H1 (cell line): ENCODE data around the gene ACVR2A. TPM values are rescaled to one million over a fixed set of nuclear protein-coding genes. Genes with fewer than 3 reads are reported as not detected.

Experiments
- CHD2 ChIP-seq: IDR thresholded peaks from 2 replicates; pipeline ENCODE4 v1.6.1; 2012; ENCODE audit warnings: low read length, improper control_type of control experiment
- CHD7 ChIP-seq: fragments of 300-600 bp; sonication (generic); IDR thresholded peaks from 2 replicates; pipeline ENCODE4 v1.7.1; 2012; ENCODE audit warnings: low read length, moderate library complexity, mild to moderate bottlenecking, inconsistent platforms; ENCODE audit not compliant: insufficient replicate concordance
- HDAC2 ChIP-seq, 2 experiments: fragments of 300-600 bp in 1 of 2; sonication (generic) in 1 of 2; IDR thresholded peaks; 2 replicates each; pipeline ENCODE4 v1.6.1; 2011 to 2012; ENCODE audit warnings: low read depth in 2 of 2, low read length in 2 of 2, mild to moderate bottlenecking in 2 of 2, moderate library complexity in 2 of 2, borderline replicate concordance in 1 of 2, inconsistent platforms in 1 of 2
- MAX ChIP-seq: IDR thresholded peaks from 2 replicates; pipeline ENCODE4 v1.6.1; 2012; ENCODE audit warnings: inconsistent platforms
- NANOG ChIP-seq: IDR thresholded peaks from 2 replicates; pipeline ENCODE4 v1.6.1; 2011; ENCODE audit warnings: low read length, low read depth, mild to moderate bottlenecking, inconsistent platforms; ENCODE audit not compliant: insufficient read depth, poor library complexity, severe bottlenecking
- NRF1 ChIP-seq: IDR thresholded peaks from 2 replicates; pipeline ENCODE4 v1.6.1; 2011; ENCODE audit warnings: mild to moderate bottlenecking, low read depth, low read length, improper control_type of control experiment
- SP1 ChIP-seq: IDR thresholded peaks from 2 replicates; pipeline ENCODE4 v1.6.1; 2011; ENCODE audit warnings: low read depth, low read length
- TAF1 ChIP-seq: IDR thresholded peaks from 2 replicates; pipeline ENCODE4 v1.6.1; 2011; ENCODE audit warnings: mild to moderate bottlenecking, low read depth, low read length
- polyA plus RNA-seq, 7 experiments: library from polyadenylated mRNA; depleted of rRNA in 3 of 7; stranded (reverse) in 5 of 7; unstranded in 2 of 7; fragments of >200 nt in 5 of 7; fragments of 200-250 nt in 2 of 7; gene quantifications; 1 replicate in 5 of 7; 2 replicates in 1 of 7; 4 replicates in 1 of 7; pipeline versions ENCODE4 v1.2.1 to v1.2.3, GENCODE V29; 2011 to 2013; ENCODE audit warnings: missing spikeins in 2 of 7, mixed read lengths in 2 of 7
- total RNA-seq: library from RNA; stranded (reverse); fragmentation: NEBNext Ultra II Directional; extraction: Animal tissue kit (Norgen Biotek cat#: 25700); gene quantifications from 2 replicates; pipeline ENCODE4 v1.2.1, GENCODE V29; 2021

The ACVR2A gene
- total and polyA plus RNA-seq, 2 of the 8 experiments (the other 6 are each of a cell fraction or from before 2014, with no cell fraction given), result 3.4 to 18.1 TPM

- TF ChIP-seq HDAC2 (IDR thresholded peaks at IDR 0.05; ENCODE audit: borderline replicate concordance in 1 of 2, low read depth in 2 of 2, low read length in 2 of 2), result no peak
- TF ChIP-seq CHD2, result no peak
- no peak for TF ChIP-seq NRF1
- TF ChIP-seq CHD7, result no peak
- TF ChIP-seq SP1, result no peak
- no peak for TF ChIP-seq MAX
- TF ChIP-seq NANOG, result no peak
- TF ChIP-seq TAF1, result no peak
These were observed 37.8 kb downstream of the ACVR2A start (continued) for GRCh38 chr2:147882631-147883030.
